K562 (cell line): ENCODE measurements around the gene EWSR1. TPM values are rescaled to one million over a fixed set of nuclear protein-coding genes. Genes with fewer than 3 reads are reported as not detected.

Source experiments
- CCNT2 ChIP-seq: IDR thresholded peaks from 2 replicates; pipeline ENCODE4 v1.6.1; 2011; ENCODE audit warnings: borderline replicate concordance, low read depth, mild to moderate bottlenecking, moderate library complexity, mixed read lengths, low read length; ENCODE audit not compliant: insufficient read length; ENCODE audit errors: extremely low read depth
- JUN ChIP-seq, 2 experiments: sonication (generic) in 1 of 2; formaldehyde crosslinking in 1 of 2; IDR thresholded peaks; 2 replicates each; pipeline versions ENCODE4 v1.6.1 to v1.8.0; 2012 to 2022; ENCODE audit warnings: borderline replicate concordance in 2 of 2, mild to moderate bottlenecking in 2 of 2, improper control_type of control experiment in 1 of 2, low read depth in 1 of 2, low read length in 1 of 2, missing genetic modification reagents in 1 of 2
- LEF1 ChIP-seq: fragments of 450-650 bp; IDR thresholded peaks from 2 replicates; pipeline ENCODE4 v1.6.1; 2016; ENCODE audit warnings: mild to moderate bottlenecking
- MGA ChIP-seq: fragments of 450-650 bp; IDR thresholded peaks from 2 replicates; pipeline ENCODE4 v1.6.1; 2016; ENCODE audit warnings: mild to moderate bottlenecking, moderate library complexity
- TAF9B ChIP-seq: fragments of 450-650 bp; IDR thresholded peaks from 2 replicates; pipeline ENCODE4 v1.6.1; 2018; ENCODE audit warnings: mild to moderate bottlenecking; ENCODE audit not compliant: partially characterized antibody
- polyA plus RNA-seq, 8 experiments: library from polyadenylated mRNA; depleted of rRNA in 4 of 8; stranded (reverse) in 5 of 8; unstranded in 3 of 8; fragments of >200 nt; fragmentation: Nextera tagmentation in 2 of 8; fragmentation: Illumina TruSeq in 1 of 8; extraction: Ambion mirVana in 2 of 8; extraction: Trizol in 1 of 8; gene quantifications; 2 replicates each; pipeline versions ENCODE4 v1.2.1 to v1.2.3, GENCODE V29; 2011 to 2014; ENCODE audit warnings: inconsistent platforms in 1 of 8, missing spikeins in 1 of 8
- total RNA-seq, 7 experiments: library from RNA; depleted of rRNA in 6 of 7; stranded (reverse); fragments of >200 nt in 6 of 7; fragmentation: Illumina TruSeq in 2 of 7; extraction: Trizol in 2 of 7; gene quantifications; 2 replicates each; pipeline versions ENCODE4 v1.2.1 to v1.2.3, GENCODE V29; 2011 to 2021; ENCODE audit warnings: low replicate concordance in 1 of 7
- TF ChIP-seq, protein P1 (sequence below), 2 experiments: fragments of 450-650 bp; conservative IDR thresholded peaks; 2 replicates each; pipeline ENCODE4 v1.6.1; 2017; ENCODE audit warnings: mild to moderate bottlenecking in 2 of 2, moderate library complexity in 2 of 2
- TF ChIP-seq, protein P2 (sequence below): fragments of 200-800 bp; sonication (Bioruptor generic); IDR thresholded peaks from 2 replicates; pipeline ENCODE4 v1.6.1; 2016; ENCODE audit warnings: missing genetic modification characterization, missing compliant biosample characterization

EWSR1 gene
- total and polyA plus RNA-seq, 9 of the 15 experiments (the other 6 are each of a cell fraction or from before 2014, with no cell fraction given) = 83.3 to 450 (median 239) TPM

DNA sequence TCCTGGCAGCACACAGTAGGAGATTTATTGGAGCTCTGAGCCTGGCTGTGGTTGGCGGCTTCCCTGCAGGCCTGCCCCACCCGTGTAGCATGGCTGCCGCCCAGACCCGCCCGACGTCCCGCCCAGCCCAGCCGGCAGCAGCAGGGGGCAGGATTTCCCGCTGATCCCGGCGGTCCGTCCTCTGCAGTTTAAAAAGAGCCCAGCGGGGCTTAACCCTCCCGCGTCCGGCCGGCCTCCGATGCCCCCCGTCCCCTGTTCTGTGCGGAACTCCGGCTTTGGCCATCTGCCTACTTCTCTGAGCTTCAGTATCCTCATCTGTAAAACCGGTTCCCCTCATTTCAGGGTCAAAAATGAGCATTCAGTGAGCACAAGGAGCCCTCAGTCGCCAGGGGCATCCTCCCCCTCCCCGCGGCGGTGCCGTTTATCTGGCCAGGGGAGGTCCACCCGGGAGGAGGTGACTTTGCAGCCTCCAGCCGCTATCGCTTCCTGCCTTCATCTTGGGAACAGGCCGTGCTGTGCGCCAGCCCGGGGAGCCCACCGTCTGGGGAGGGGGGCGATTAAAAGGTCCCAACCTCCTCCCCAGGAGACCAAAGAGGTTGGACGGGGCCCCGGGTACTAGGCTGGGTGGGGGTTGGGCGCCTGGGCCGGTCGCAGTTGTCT, 38.2 kb downstream of the EWSR1 start, which contains the start of gene GAS2L1 (continued):
- TF ChIP-seq CCNT2 = peak; percentile 38
- TF ChIP-seq JUN (IDR thresholded peaks at IDR 0.05; ENCODE audit: borderline replicate concordance, low read depth, low read length) = no peak
- no peak for TF ChIP-seq JUN (CRISPR knock-in tag; IDR thresholded peaks at IDR 0.05; ENCODE audit: borderline replicate concordance)
- peak; percentile 34 for TF ChIP-seq TAF9B
- TF ChIP-seq, protein P1, sequence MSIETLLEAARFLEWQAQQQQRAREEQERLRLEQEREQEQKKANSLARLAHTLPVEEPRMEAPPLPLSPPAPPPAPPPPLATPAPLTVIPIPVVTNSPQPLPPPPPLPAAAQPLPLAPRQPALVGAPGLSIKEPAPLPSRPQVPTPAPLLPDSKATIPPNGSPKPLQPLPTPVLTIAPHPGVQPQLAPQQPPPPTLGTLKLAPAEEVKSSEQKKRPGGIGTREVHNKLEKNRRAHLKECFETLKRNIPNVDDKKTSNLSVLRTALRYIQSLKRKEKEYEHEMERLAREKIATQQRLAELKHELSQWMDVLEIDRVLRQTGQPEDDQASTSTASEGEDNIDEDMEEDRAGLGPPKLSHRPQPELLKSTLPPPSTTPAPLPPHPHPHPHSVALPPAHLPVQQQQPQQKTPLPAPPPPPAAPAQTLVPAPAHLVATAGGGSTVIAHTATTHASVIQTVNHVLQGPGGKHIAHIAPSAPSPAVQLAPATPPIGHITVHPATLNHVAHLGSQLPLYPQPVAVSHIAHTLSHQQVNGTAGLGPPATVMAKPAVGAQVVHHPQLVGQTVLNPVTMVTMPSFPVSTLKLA (conservative IDR thresholded peaks at IDR 0.05) = peak; percentile 27 to 67; a peak in 2 of 4 replicates
- peak; percentile 35; the same call in 1 of the 2 replicates for TF ChIP-seq LEF1
- TF ChIP-seq, protein P2, sequence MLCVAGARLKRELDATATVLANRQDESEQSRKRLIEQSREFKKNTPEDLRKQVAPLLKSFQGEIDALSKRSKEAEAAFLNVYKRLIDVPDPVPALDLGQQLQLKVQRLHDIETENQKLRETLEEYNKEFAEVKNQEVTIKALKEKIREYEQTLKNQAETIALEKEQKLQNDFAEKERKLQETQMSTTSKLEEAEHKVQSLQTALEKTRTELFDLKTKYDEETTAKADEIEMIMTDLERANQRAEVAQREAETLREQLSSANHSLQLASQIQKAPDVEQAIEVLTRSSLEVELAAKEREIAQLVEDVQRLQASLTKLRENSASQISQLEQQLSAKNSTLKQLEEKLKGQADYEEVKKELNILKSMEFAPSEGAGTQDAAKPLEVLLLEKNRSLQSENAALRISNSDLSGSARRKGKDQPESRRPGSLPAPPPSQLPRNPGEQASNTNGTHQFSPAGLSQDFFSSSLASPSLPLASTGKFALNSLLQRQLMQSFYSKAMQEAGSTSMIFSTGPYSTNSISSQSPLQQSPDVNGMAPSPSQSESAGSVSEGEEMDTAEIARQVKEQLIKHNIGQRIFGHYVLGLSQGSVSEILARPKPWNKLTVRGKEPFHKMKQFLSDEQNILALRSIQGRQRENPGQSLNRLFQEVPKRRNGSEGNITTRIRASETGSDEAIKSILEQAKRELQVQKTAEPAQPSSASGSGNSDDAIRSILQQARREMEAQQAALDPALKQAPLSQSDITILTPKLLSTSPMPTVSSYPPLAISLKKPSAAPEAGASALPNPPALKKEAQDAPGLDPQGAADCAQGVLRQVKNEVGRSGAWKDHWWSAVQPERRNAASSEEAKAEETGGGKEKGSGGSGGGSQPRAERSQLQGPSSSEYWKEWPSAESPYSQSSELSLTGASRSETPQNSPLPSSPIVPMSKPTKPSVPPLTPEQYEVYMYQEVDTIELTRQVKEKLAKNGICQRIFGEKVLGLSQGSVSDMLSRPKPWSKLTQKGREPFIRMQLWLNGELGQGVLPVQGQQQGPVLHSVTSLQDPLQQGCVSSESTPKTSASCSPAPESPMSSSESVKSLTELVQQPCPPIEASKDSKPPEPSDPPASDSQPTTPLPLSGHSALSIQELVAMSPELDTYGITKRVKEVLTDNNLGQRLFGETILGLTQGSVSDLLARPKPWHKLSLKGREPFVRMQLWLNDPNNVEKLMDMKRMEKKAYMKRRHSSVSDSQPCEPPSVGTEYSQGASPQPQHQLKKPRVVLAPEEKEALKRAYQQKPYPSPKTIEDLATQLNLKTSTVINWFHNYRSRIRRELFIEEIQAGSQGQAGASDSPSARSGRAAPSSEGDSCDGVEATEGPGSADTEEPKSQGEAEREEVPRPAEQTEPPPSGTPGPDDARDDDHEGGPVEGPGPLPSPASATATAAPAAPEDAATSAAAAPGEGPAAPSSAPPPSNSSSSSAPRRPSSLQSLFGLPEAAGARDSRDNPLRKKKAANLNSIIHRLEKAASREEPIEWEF (CRISPR knock-in tag) = no peak
- TF ChIP-seq MGA = peak; percentile 44; the same call in 1 of the 2 replicates
